Right lung (tissue), 10 donors: ENCODE measurements around the gene ERMP1. TPM values are rescaled to one million over a fixed set of nuclear protein-coding genes. Genes with fewer than 3 reads are reported as not detected.
"Not testable (repeated sequence)": the region's sequence is repeated elsewhere in the genome, so short reads cannot be mapped to it uniquely, and the experiment has no call there.

Experiments used
- DNase-seq, 2 donors: peaks; one replicate each; pipeline ENCODE4 v3.0.0-alpha.2; 2013
- long read RNA-seq, 8 donors: transcript quantifications; one replicate each; lab custom pipeline, GENCODE V29; 2026
- polyA plus RNA-seq, 5 donors: library from polyadenylated mRNA; unstranded; fragments of 120-200 nt; gene quantifications; one replicate each; pipeline versions ENCODE4 v1.2.1 to v1.2.3, GENCODE V29; 2013; ENCODE audit warnings: inconsistent platforms in 1 of 5, low replicate concordance in 1 of 5; ENCODE audit not compliant: insufficient read length in 5 of 5, insufficient read depth in 1 of 5

Gene ERMP1, protein sequence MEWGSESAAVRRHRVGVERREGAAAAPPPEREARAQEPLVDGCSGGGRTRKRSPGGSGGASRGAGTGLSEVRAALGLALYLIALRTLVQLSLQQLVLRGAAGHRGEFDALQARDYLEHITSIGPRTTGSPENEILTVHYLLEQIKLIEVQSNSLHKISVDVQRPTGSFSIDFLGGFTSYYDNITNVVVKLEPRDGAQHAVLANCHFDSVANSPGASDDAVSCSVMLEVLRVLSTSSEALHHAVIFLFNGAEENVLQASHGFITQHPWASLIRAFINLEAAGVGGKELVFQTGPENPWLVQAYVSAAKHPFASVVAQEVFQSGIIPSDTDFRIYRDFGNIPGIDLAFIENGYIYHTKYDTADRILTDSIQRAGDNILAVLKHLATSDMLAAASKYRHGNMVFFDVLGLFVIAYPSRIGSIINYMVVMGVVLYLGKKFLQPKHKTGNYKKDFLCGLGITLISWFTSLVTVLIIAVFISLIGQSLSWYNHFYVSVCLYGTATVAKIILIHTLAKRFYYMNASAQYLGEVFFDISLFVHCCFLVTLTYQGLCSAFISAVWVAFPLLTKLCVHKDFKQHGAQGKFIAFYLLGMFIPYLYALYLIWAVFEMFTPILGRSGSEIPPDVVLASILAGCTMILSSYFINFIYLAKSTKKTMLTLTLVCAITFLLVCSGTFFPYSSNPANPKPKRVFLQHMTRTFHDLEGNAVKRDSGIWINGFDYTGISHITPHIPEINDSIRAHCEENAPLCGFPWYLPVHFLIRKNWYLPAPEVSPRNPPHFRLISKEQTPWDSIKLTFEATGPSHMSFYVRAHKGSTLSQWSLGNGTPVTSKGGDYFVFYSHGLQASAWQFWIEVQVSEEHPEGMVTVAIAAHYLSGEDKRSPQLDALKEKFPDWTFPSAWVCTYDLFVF
- polyA plus RNA-seq = 10 to 100 TPM; 13.7 to 25.3 (median 24.1) TPM
- long read RNA-seq, donor 1, full-length matches to known transcripts = 2 of 11 reads
- long read RNA-seq, donor 1, partial matches to known transcripts = 9 of 11 reads
- long read RNA-seq, donor 1, other reads (novel, unspliced or antisense) = 0 of 11 reads
- long read RNA-seq, donor 2 = 0 reads
- long read RNA-seq, donor 3, full-length matches to known transcripts = 1 of 1 reads
- long read RNA-seq, donor 3, partial matches to known transcripts = 0 of 1 reads
- long read RNA-seq, donor 3, other reads (novel, unspliced or antisense) = 0 of 1 reads
- long read RNA-seq, donor 4, full-length matches to known transcripts = 1 of 1 reads
- long read RNA-seq, donor 4, partial matches to known transcripts = 0 of 1 reads
- long read RNA-seq, donor 4, other reads (novel, unspliced or antisense) = 0 of 1 reads
- long read RNA-seq, donor 5, full-length matches to known transcripts = 3 of 20 reads
- long read RNA-seq, donor 5, partial matches to known transcripts = 17 of 20 reads
- long read RNA-seq, donor 5, other reads (novel, unspliced or antisense) = 0 of 20 reads
- long read RNA-seq, donor 6, full-length matches to known transcripts = 2 of 2 reads
- long read RNA-seq, donor 6, partial matches to known transcripts = 0 of 2 reads
- long read RNA-seq, donor 6, other reads (novel, unspliced or antisense) = 0 of 2 reads
- long read RNA-seq, donor 7, full-length matches to known transcripts = 3 of 8 reads
- long read RNA-seq, donor 7, partial matches to known transcripts = 5 of 8 reads
- long read RNA-seq, donor 7, other reads (novel, unspliced or antisense) = 0 of 8 reads
- long read RNA-seq, donor 8, full-length matches to known transcripts = 1 of 1 reads
- long read RNA-seq, donor 8, partial matches to known transcripts = 0 of 1 reads
- long read RNA-seq, donor 8, other reads (novel, unspliced or antisense) = 0 of 1 reads

GRCh38 chr9:5832538-5833529, at the start of gene ERMP1:
ERMP1 (minus strand) TSS chr9:5833117; CDS start chr9:5833027, 90 bp downstream.
- DNase-seq = peak; percentile 86 to 87

DNA sequence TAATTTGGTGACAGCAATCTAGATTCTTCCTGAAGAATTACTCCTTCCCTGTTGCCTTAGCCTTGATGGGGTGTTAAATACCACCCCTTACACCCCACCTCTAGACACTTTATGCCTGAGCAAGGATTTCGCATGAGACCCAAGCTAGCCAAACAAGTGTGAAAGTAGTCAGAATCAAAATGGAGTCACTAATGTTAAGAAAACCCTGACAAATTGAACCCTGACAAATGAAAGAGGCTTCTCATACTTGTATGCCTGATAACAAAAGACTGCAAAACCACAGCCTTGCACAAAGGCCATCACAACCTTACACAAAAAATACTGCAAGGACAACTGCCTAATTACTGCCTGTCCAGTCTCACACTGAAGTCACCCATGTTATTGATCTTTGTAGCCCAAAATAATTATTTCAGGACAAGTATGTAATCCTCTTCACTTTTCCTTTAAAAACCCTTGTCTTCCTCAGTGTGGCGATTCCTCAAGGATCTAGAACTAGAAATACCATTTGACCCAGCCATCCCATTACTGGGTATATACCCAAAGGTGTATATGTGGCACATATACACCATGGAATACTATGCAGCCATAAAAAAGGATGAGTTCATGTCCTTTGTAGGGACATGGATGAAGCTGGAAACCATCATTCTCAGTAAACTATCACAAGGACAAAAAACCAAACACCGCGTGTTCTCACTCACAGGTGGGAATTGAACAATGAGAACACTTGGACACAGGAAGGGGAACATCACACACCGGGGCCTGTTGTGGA, 49.5 kb upstream of the ERMP1 start:
- DNase-seq = not testable (repeated sequence)

- DNase-seq = no peak
Observed at GRCh38 chr9:5879419-5880181, 46.7 kb upstream of the ERMP1 start.

DNA sequence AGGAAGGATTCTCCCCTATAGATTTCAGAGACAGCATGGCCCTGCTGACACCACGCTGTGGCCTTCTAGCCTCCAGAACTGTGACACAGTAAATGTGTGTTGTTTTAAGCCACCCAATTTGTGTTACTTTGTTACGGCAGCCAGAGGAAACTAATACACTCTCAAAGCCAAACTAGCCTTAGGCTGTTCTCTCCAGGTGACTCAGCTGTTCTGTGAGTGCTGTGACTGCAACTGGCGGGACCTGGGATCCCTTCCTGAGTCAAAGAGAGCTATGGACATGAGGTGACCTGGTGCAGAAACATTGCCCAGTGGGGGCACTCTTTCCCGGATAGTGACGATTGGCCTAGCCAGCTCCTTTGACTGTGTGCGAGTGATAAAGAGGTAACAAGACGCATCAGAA, 43.8 kb upstream of the ERMP1 start:
- no peak for DNase-seq

DNA sequence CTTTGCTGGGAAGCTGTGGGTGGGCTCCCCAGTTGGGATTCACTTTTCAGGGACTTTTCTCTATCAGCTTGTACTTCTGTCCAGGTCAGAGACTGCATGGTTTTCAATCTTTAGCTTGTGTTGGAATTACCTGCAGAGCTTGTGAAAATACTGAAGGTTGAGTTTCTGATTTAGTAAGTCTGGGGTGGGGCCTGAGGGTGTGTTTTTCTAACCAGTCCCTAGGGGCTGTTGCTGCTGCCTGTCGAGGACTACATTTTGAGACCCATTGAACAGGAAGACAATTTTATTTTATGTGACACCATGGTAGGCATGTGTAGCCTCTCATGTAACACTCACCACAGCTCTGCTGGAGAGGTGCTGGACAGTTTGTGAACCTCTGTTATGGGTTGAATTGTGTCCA, 43.1 kb upstream of the ERMP1 start:
- DNase-seq = no peak

- no peak for DNase-seq
Observed at GRCh38 chr9:5874048-5874447, 41.1 kb upstream of the ERMP1 start.

DNA sequence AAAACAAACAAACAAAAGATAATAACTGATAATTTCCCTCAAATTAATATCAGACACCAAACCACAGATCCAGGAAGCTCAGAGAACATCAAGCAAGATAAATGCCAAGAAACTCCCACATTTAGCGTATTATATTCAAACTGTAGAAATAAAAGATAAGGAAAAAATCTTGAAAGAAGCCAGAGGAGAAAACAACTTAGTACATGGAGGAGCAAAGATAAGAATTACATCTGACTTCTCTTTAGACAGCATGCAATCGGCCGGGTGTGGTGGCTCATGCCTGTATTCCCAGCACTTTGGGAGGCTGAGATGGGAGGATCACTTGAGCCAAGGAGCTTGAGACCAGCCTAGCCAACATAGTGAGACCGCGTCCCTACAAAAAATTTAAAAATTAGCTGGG, 40.5 kb upstream of the ERMP1 start:
- no peak for DNase-seq

GRCh38 chr9:5872511-5872910, 39.6 kb upstream of the ERMP1 start:
- no peak for DNase-seq

GRCh38 chr9:5871785-5872184, 38.9 kb upstream of the ERMP1 start:
- DNase-seq = no peak

DNA sequence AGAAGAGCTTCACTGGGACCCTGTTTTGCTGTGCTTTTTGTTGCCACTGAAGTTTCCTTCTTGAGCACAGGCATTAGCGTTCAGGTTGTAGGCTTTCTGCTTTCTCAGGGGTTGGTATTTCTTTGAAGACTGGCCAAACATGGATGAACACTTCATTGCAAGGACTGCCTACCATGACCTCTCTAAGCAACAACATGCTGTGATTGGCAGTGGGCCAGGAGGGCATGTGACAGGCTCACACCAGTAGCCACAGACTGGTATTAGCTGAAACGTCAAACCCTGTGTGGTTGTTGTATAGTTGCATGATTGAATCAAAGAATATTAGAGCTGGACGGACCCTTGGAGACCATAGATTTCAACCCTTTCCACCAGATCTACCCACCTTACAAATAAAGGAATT, 37.8 kb upstream of the ERMP1 start:
- DNase-seq = peak in 1 of 2 donors; percentile 10

DNA sequence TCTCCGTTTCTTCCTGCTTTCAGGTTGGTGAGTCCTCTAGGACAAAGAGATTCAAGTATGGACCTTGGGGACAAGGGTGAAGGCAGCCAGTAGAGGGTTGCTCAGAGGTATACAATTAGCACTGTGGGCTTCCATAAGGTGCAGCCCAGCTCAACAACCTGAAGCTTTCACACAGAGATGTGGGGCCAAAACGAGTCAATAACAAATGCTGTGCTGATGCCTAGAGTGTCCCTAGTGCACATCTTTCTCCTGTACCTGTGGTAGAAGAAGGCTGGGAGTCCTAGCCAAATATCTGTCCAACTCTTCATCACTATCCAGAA, 37.1 kb upstream of the ERMP1 start:
- DNase-seq = no peak

DNA sequence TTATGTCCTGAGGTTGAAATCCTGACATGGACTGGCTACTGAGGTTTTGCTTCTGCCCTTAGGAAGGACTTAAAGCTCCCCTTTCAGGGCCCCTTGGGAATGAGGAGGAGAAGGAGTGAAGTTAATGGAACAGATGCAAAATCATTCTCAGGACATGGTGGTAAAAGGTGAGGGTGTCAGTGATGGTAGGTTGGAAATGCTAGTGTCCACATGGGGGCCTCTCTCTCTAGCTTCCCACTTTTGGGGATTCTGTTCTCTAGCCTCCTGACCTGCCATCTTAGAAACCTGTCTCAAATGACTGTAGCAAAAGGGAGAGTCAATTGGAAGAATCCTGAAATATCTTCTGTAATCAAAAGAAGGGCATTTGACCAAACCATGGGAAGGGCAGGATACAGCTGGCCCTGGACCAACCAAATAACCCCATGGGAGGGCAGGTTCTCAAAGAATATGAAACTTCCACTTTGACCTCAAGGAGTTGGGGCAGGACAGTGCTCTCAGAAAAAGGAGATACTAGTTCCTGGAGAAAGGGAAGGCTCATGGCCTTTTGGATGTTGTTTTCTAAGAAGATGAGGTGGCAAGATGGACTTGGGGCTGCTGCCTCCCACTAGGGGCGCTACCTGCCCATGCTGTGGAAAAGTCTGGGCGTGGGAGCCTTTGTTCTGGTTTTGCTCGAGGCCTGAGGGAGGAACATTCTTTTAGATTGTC, 36.5 kb upstream of the ERMP1 start:
- DNase-seq = no peak

GRCh38 chr9:5868235-5868634, 35.3 kb upstream of the ERMP1 start:
- DNase-seq = no peak

DNA sequence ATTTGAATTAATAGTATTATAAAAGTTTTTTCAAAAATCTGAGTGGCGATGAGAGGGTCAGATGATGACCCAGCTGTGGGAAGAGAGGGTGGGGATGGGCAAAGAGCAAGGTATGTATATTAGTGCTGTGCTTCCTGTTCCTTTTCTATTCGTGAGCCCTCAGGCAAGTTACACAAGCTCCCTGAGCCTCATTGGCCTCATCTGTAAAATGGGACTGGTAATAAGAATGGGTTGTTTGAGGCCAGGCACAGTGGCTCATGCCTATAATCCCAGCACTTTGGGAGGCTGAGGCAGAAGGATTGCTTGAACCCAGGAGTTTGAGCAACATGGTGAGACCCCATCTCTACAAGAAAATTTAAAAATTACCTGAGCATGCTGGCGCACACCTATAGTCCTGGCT, 33.8 kb upstream of the ERMP1 start:
- DNase-seq = no peak

DNA sequence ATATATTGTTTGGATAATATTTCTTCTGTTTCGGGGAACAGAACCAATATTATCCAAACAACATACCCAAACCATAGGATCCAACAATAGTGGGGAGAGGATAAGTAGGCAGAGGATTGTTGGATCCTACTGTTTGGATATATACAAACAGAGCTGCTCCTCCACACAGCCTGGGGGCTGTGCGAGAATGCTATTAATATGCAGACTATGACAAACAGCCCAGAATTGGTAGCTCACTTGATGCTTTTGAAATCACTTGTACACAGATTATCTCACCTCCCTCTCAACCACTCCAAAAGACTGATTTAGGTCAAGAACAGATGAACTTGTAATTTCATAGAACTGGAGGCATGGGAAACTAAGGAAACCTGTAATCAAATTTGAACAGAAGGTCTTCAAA, 33.4 kb upstream of the ERMP1 start:
- DNase-seq = no peak

DNA sequence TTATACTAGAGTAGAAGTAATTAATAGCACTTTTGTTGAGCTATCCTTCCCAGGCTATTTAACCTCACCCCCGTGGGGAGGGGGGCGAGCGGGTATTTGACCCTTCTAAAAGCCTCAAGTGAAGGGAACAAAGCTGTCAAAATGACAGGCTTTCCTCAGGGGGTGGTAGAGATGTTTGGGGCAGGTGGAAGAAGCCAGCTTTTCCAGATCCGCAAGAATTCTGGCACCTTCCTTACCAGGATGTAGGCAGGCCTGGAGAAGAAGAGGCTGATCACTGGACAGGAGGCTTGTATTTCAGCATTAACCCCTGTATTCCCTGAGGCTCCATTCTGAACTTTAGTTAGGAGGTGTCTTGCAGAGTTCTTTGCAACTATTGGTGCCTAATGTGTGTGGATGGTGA, 31.5 kb upstream of the ERMP1 start:
- DNase-seq = no peak

GRCh38 chr9:5863092-5863746, 30.3 kb upstream of the ERMP1 start:
- DNase-seq = no peak
